Fibroblast of skin of back (primary cell): ENCODE data around the gene CDH3. TPM values are rescaled to one million over a fixed set of nuclear protein-coding genes. Genes with fewer than 3 reads are reported as not detected.

Experiments
- DNase-seq: peaks from one replicate; pipeline ENCODE4 v3.0.0-alpha.2; 2013
- polyA plus RNA-seq, 2 experiments: library from polyadenylated mRNA; unstranded; fragments of 120-200 nt; gene quantifications; one replicate each; pipeline ENCODE4 v1.2.1, GENCODE V29; 2013; ENCODE audit not compliant: insufficient read length in 2 of 2

Gene CDH3
- polyA plus RNA-seq (2013, experiment 1 of 2; ENCODE audit: insufficient read length): 0.55 TPM
- polyA plus RNA-seq (2013, experiment 2 of 2; ENCODE audit: insufficient read length): 1.9 TPM

GRCh38 chr16:68644715-68645493 lies at the start of gene CDH3:
CDH3 (plus strand) TSS chr16:68645310; CDS start chr16:68645380, 70 bp downstream.
- DNase-seq: no peak

DNA sequence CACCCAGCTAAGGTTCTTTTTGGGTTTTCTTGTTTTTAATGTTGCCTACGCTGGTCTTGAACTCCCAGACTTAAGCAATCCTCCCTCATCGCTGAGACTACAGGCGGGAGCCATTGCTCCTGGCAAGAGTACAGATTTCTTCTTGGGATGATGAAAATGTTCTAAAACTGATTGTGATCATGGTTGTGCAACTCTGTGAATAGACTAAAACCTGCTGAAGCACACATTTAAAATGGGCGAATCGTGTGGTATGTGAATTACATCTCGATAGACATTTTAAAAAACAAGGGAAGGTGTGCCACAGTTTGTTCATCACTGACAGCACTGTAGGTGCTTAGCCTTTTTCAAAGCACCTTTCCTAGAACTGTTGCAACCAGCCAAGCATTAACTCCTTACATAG lies 48.8 kb upstream of the CDH3 start:
- DNase-seq: no peak

- DNase-seq: no peak
Measured at GRCh38 chr16:68599586-68599985, 45.5 kb upstream of the CDH3 start.

- no peak for DNase-seq
Measured at GRCh38 chr16:68605746-68606145, 39.4 kb upstream of the CDH3 start.

DNA sequence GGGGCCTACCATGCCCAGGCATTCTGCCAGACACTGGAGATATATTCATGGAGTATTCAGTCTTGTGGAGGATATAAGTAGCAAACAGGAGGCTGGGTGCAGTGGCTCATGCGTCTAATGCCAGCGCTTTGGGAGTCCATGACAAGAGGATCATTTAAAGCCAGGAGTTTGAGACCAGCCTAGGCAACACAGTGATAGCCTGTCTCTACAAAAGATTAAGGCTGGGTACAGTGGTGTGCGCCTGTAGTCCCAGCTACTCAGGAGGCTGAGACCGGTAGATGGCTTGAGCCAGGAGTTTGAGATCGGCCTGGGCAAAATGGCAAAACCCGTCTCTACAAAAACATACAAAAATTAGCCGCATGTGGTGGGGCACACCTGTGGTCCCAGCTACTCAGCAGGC lies 37.7 kb upstream of the CDH3 start:
- DNase-seq: no peak

GRCh38 chr16:68608330-68608729 lies 36.8 kb upstream of the CDH3 start:
- no peak for DNase-seq

DNA sequence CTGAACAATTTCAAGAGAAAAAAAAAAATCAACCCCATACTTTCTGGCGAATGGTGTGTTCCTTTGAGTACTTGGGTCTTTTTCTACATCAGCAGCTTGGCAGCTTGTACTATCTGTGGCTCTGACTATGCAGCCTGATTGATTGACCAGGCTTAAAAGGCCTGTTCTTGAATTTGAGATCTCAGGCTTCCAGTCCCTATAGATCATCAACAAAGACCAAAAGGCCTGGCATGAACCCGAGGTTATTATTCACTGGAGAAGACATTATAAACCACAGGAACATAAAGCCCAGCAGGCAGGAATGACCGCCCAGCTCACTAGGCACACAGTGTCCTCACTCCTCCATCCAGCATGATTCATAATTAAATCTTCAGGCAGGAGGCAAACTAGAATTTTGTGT lies 32.1 kb upstream of the CDH3 start:
- no peak for DNase-seq

DNA sequence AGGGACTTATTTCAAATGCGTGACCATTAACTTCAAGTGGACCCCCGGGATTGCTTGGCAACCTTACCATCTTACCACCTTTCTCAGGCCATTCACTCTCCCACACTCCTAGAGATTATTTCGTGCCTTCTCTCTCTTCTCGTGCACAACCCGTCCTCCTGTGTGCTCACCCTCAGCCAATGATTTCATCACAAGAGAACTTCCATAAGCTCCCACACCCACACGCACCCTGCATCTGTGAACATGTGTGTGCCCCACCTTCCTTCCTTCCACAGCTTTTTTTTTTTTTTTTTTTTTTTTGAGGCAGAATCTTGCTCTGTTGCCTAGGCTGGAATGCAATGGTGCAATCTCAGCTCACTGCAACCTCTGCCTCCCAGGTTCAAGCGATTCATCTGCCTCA lies 27.4 kb upstream of the CDH3 start:
- DNase-seq: no peak

- no peak for DNase-seq
Measured at GRCh38 chr16:68626557-68626956, 18.6 kb upstream of the CDH3 start.

- peak; percentile 24 for DNase-seq
Measured at GRCh38 chr16:68627951-68628425, 17.1 kb upstream of the CDH3 start.

- no peak for DNase-seq
Measured at GRCh38 chr16:68629351-68629910, 15.7 kb upstream of the CDH3 start.

GRCh38 chr16:68636064-68636560 lies 9.0 kb upstream of the CDH3 start:
- DNase-seq: peak; percentile 24

- peak; percentile 58 for DNase-seq
Measured at GRCh38 chr16:68636818-68637217, 8.3 kb upstream of the CDH3 start.

- no peak for DNase-seq
Measured at GRCh38 chr16:68640972-68641371, 4.1 kb upstream of the CDH3 start.

DNA sequence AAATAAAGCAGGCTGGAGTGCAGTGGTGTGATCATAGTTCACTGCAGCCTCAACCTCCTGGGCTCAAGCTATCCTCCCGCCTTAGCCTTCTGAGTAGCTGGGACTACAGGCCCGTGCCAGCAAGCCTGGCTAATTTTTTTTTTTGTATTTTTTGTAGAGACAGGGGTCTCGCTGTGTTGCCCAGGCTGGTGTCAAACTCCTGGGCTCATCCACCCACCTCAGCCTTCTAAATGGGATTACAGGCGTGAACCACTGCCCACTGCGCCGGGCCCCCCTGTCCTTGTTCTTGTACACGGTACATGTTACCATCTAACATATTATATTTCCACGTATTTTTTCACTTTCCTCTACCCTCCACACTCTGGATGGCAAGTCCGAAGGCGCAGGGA lies 3.1 kb upstream of the CDH3 start:
- no peak for DNase-seq

- DNase-seq: no peak
Measured at GRCh38 chr16:68642436-68643101, 2.5 kb upstream of the CDH3 start.

GRCh38 chr16:68643227-68643626 lies 1.9 kb upstream of the CDH3 start:
- DNase-seq: no peak

- DNase-seq: no peak
Measured at GRCh38 chr16:68643847-68644246, 1.3 kb upstream of the CDH3 start.

DNA sequence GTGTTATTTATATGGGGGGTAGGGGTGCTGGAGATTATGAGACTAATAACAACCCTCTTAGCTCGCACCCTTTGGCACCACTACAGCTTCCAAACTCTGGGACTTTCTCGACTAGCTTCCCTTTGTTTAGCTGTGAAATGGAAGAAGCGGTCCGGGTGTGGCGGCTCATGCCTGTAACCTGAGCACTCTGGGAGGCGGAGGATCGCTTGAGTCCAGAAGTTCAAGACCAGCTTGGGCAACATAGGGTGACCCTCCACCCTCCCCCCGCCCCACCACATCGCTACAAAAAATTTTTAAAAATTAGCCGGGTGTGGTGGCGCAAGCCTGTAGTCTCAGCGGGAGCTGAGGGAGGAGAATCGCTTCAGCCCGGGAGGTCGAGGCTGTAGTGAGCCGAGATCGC lies 814 bp upstream of the CDH3 start:
- no peak for DNase-seq

GRCh38 chr16:68645494-68646388 lies 631 bp downstream of the CDH3 start:
- no peak for DNase-seq

DNA sequence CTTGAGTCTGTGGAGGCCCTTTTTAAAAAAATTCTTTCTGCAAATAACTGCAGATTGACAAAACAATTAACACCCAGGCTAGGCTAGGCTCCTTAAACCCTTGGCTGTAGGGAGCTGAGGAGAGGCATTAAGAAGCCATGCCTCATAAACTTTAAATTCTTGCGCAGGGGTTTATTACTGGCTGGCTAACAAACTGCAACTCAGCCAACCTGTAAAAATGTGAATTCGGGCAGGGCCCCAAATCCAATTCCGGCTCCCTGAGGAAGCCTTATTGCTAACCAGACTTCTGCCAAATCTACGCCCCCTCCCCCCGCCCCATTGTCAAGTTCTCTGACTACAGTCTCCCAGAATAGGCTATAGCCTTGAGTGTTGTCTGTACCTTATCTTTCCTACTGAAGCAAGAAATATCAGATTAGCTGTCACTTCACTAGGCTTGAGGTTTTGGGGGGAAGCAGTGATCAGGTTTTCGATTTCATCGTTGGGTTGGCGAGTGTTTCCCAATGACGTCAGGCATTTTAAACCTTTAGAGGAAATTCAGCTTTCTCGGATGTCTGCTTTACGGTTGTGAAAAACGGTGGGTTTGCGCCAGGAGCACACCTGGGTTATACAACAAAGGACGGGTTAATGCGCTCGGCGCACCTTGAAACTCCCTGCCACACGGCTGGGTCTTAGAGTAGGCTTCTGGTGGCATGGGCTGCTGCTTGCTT lies 2.0 kb downstream of the CDH3 start:
- no peak for DNase-seq

DNA sequence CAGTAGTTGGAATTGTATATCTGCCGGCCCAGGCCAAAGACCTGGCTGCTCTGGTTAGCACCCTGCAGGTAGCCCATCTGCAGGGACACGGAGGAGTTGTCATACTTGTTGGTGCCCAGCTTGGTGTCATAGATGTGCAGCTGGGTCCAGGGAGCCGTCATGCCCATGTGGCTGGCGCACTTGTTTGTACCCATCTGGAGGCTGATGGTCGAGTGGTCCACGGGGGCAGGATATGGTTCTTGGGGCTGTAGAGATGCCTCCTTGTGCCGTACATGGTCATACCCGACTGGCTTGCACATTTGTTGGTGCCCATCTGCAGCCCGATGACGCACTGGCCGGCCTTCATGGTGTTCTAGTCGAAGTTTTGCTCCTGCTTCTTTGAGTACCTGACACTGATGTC lies 6.0 kb downstream of the CDH3 start:
- no peak for DNase-seq
